GM12878 (cell line): ENCODE measurements around the gene ZNF688. TPM values are rescaled to one million over a fixed set of nuclear protein-coding genes. Genes with fewer than 3 reads are reported as not detected.

ENCODE experiments used
- ATAC-seq: fragments of 200-7000 bp; cut with Tn5 transposase; 3 replicates; pipeline ENCODE4 v1.9.1; 2020; ENCODE audit warnings: mild to moderate bottlenecking, moderate library complexity
- BruUV-seq: library from RNA; stranded (reverse); fragments of 400-500 nt; replicated peaks from 2 replicates; lab custom pipeline; 2021; lab: Mats Ljungman, UMichigan
- CTCF ChIA-PET: fragments of 300-600 bp; sonication (Branson Sonifier 250); formaldehyde crosslinking; extraction: SDS; loops from one replicate; lab custom pipeline; 2021; ENCODE audit warnings: inconsistent platforms; lab: Yijun Ruan, JAX
- POLR2A ChIA-PET: fragments of 350-600 bp; formaldehyde crosslinking; extraction: SDS; loops from one replicate; lab custom pipeline; 2021; ENCODE audit warnings: inconsistent platforms; lab: Charles Lee
- RAD21 ChIA-PET: fragments of 300-600 bp; sonication (Branson Sonifier 250); formaldehyde crosslinking; loops from one replicate; lab custom pipeline; 2023; ENCODE audit warnings: antibody characterized with exemption; ENCODE audit not compliant: unreplicated experiment; lab: Charles Lee
- SMC1A ChIA-PET: fragments of 300-600 bp; sonication (Branson Sonifier 250); formaldehyde crosslinking; loops from one replicate; lab custom pipeline; 2023; ENCODE audit not compliant: unreplicated experiment, uncharacterized antibody; lab: Charles Lee
- DNase-seq: peaks from one replicate; pipeline ENCODE4 v3.0.0-alpha.2; 2011; ENCODE audit warnings: low read depth, low spot score
- FAIRE-seq: peaks from 3 replicates; lab custom pipeline; 2011; peaks lifted over from hg19 to GRCh38; lab: Jason Lieb, UNC
- H2AFZ ChIP-seq: 2 replicates; pipeline ENCODE4 v1.6.0; 2011; ENCODE audit warnings: low read depth, low read length, control low read depth; ENCODE audit not compliant: control insufficient read depth
- H3K27ac ChIP-seq: 2 replicates; pipeline ENCODE4 v1.5.1; 2011; ENCODE audit warnings: control low read depth; ENCODE audit not compliant: control insufficient read depth, insufficient read depth
- H3K27me3 ChIP-seq, 2 experiments: replicated peaks in 1 of 2; 2 replicates each; pipeline versions ENCODE4 v1.6.0 to v1.6.1; 2011; ENCODE audit warnings: low read length in 1 of 2; ENCODE audit not compliant: control insufficient read depth in 2 of 2, insufficient read depth in 2 of 2
- H3K36me3 ChIP-seq, 2 experiments: 2 replicates each; pipeline ENCODE4 v1.5.1; 2011; ENCODE audit warnings: low read length in 1 of 2; ENCODE audit not compliant: control insufficient read depth in 2 of 2, insufficient read depth in 2 of 2
- H3K4me1 ChIP-seq: 2 replicates; pipeline ENCODE4 v1.6.1; 2011; ENCODE audit warnings: mild to moderate bottlenecking, low read length, moderate library complexity, mixed read lengths; ENCODE audit not compliant: control insufficient read depth, insufficient read depth
- H3K4me2 ChIP-seq: 2 replicates; pipeline ENCODE4 v1.6.0; 2011; ENCODE audit warnings: control low read depth; ENCODE audit not compliant: control insufficient read depth, insufficient read depth
- H3K4me3 ChIP-seq: fragments of 200-600 bp; sonication (generic); 2 replicates; pipeline ENCODE4 v1.5.1; 2016
- H3K79me2 ChIP-seq: 2 replicates; pipeline ENCODE4 v1.6.0; 2011; ENCODE audit warnings: low read length; ENCODE audit not compliant: control insufficient read depth, insufficient read depth
- H3K9ac ChIP-seq: 2 replicates; pipeline ENCODE4 v1.8.0; 2011; ENCODE audit warnings: low read length, control low read depth, mixed read lengths; ENCODE audit not compliant: control insufficient read depth, insufficient read depth
- H3K9me3 ChIP-seq: replicated peaks from 3 replicates; pipeline ENCODE4 v1.5.1; 2011; ENCODE audit warnings: mild to moderate bottlenecking, low read length; ENCODE audit not compliant: control insufficient read depth, insufficient read depth
- H4K20me1 ChIP-seq: 2 replicates; pipeline ENCODE4 v1.6.0; 2011; ENCODE audit not compliant: control insufficient read depth, insufficient read depth
- HCFC1 ChIP-seq: fragments of 150-350 bp; IDR thresholded peaks from 2 replicates; pipeline ENCODE4 v1.6.1; 2014; ENCODE audit warnings: low read length
- KLF5 ChIP-seq: fragments of 450-650 bp; IDR thresholded peaks from 2 replicates; pipeline ENCODE4 v1.6.1; 2014; ENCODE audit warnings: mild to moderate bottlenecking; ENCODE audit not compliant: partially characterized antibody
- MEF2A ChIP-seq: IDR thresholded peaks from 2 replicates; pipeline ENCODE4 v1.6.1; 2011; ENCODE audit warnings: low read depth, mild to moderate bottlenecking, low read length, moderate library complexity; ENCODE audit not compliant: insufficient read depth
- MYC ChIP-seq: IDR thresholded peaks from 2 replicates; pipeline ENCODE4 v1.6.1; 2011; ENCODE audit warnings: mild to moderate bottlenecking, low read length, moderate library complexity, inconsistent platforms; ENCODE audit not compliant: insufficient read depth, insufficient replicate concordance, insufficient read length, severe bottlenecking
- RB1 ChIP-seq: fragments of 450-650 bp; formaldehyde crosslinking; IDR thresholded peaks from 2 replicates; pipeline ENCODE4 v1.6.1; 2017; ENCODE audit warnings: mild to moderate bottlenecking, borderline replicate concordance
- RBBP5 ChIP-seq: fragments of 200-600 bp; sonication (generic); conservative IDR thresholded peaks from 2 replicates; pipeline ENCODE4 v1.6.1; 2016
- SP1 ChIP-seq: IDR thresholded peaks from one replicate; pipeline ENCODE4 v1.6.1; 2011; ENCODE audit warnings: low read depth, low read length
- TCF3 ChIP-seq: IDR thresholded peaks from 2 replicates; pipeline ENCODE4 v1.6.1; 2012; ENCODE audit warnings: low read depth, mild to moderate bottlenecking, low read length, borderline replicate concordance; ENCODE audit not compliant: insufficient read depth
- ZNF207 ChIP-seq: fragments of 450-650 bp; IDR thresholded peaks from 2 replicates; pipeline ENCODE4 v1.6.1; 2014; ENCODE audit warnings: antibody characterized with exemption, mild to moderate bottlenecking, borderline replicate concordance
- WGBS: methylation state at CpG from one replicate; pipeline ENCODE4 v1.1.6; 2016; ENCODE audit warnings: low lambda C conversion rate; ENCODE audit not compliant: insufficient replicate concordance, insufficient coverage; ENCODE audit errors: missing lambda C conversion rate; 5-methylcytosine and 5-hydroxymethylcytosine counted together
- in situ Hi-C: fragments of 300-500 bp; cut with MboI; formaldehyde crosslinking; loops from 9 replicates; pipeline ENCODE4 v1.14.3; 2018; ENCODE audit warnings: mixed read lengths
- intact Hi-C: fragments of 100-400 bp; cut with micrococcal nuclease; formaldehyde crosslinking; loops from one replicate; pipeline ENCODE4 v1.14.2; 2022; ENCODE audit not compliant: unreplicated experiment
- polyA plus RNA-seq, 11 experiments: library from polyadenylated mRNA; depleted of rRNA in 4 of 11; unstranded in 6 of 11; stranded (reverse) in 5 of 11; fragments of >200 nt; fragmentation: Nextera tagmentation in 4 of 11; fragmentation: Illumina TruSeq in 1 of 11; extraction: Ambion mirVana in 4 of 11; extraction: Trizol in 1 of 11; gene quantifications; 1 replicate in 1 of 11; 2 replicates in 10 of 11; pipeline versions ENCODE4 v1.2.1 to v1.2.3, GENCODE V29; 2011 to 2016; ENCODE audit warnings: inconsistent platforms in 2 of 11, missing spikeins in 2 of 11, low read depth in 1 of 11
- total RNA-seq, 4 experiments: library from RNA; depleted of rRNA in 3 of 4; stranded (reverse); fragments of >200 nt in 3 of 4; fragmentation: Illumina TruSeq in 1 of 4; extraction: Trizol in 1 of 4; gene quantifications; 2 replicates each; pipeline versions ENCODE4 v1.2.1 to v1.2.3, GENCODE V29; 2013 to 2021
- TF ChIP-seq, protein P1 (sequence below), 3 experiments: IDR thresholded peaks in 2 of 3; conservative IDR thresholded peaks in 1 of 3; 2 replicates each; pipeline ENCODE4 v1.5.1; 2011; ENCODE audit warnings: low read depth in 3 of 3, low read length in 3 of 3, mild to moderate bottlenecking in 3 of 3, control low read depth in 2 of 3, moderate library complexity in 2 of 3, inconsistent platforms in 1 of 3, mixed read lengths in 1 of 3; ENCODE audit not compliant: control insufficient read depth in 2 of 3, insufficient read depth in 1 of 3; ENCODE audit errors: extremely low read depth in 1 of 3

Gene ZNF688
- total and polyA plus RNA-seq, 10 of the 15 experiments (the other 5 are each of a cell fraction or from before 2014, with no cell fraction given): 0.14 to 17.4 (median 10.6) TPM

DNA sequence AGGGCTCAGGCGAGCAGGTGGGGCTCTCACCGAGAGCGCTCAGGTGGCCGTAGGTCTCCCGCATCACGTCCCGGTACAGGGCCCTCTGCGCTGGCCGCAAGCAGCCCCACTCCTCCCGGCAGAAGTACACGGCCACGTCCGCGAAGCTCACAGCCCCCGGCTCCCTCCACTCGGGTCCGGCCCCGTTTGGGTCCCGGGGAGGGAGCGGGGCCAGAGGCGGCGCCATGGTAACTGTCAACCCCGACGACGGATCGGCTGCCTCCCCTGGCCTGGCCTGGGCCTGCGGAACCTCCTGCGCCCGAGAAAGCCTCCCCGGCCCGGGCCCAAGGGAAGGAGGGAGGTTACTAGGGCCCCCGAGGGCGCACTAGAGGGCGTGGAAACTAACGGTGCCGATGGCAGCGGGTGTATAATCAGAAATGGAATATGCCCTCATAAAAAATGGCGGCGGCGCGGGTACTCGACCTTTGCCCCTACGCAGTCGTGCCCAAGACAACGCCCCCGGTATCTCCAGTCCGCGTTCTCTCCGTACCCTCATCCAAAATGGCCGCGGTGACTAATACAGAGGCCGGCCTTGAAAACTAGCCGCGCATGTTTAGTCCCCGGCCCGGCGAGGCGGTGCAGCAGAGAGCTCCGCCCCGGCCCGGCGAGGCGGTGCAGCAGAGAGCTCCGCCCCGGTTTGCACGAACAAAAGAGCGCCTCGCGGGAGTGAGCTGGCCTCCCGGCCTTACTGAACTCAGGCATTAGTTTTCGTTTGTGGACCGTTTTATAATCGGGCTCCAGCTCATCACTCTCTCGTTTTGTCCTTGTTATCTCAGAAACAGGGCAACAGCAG lies 13.3 kb downstream of the ZNF688 start, which contains the start of gene ZNF764 (continued):
- peak; percentile 72; the same call in 1 of the 2 replicates for TF ChIP-seq RB1
- TF ChIP-seq SP1: peak; percentile 48
- peak; percentile 61 for TF ChIP-seq KLF5
- TF ChIP-seq MEF2A: 0 out of 2 replicates have a peak, but pooled peaks have one; percentile 52
- peak; percentile 84 for TF ChIP-seq HCFC1
- TF ChIP-seq ZNF207: 0 out of 2 replicates have a peak, but pooled peaks have one; percentile 67
- TF ChIP-seq RBBP5: no peak
- TF ChIP-seq, all 136 proteins: peak for 49

DNA sequence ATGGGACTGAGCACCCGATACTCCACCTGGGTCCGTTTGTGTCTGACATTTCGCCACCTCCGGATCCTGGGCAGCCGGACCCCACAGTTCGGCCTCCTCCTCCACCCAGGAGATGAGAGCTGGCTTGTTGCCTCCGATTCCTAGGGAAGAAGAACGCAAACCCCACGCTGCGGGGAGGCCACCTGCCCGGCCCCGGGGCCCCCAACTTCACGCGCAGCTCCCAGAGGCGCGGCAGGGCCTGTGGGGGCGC lies 13.9 kb downstream of the ZNF688 start:
- H3K4me3 ChIP-seq: peak overlapping the region; percentile 87
- TF ChIP-seq TCF3 (0 out of 2 replicates have a peak, but pooled peaks have one; percentile 21), MYC (no peak)
- TF ChIP-seq, protein P1, sequence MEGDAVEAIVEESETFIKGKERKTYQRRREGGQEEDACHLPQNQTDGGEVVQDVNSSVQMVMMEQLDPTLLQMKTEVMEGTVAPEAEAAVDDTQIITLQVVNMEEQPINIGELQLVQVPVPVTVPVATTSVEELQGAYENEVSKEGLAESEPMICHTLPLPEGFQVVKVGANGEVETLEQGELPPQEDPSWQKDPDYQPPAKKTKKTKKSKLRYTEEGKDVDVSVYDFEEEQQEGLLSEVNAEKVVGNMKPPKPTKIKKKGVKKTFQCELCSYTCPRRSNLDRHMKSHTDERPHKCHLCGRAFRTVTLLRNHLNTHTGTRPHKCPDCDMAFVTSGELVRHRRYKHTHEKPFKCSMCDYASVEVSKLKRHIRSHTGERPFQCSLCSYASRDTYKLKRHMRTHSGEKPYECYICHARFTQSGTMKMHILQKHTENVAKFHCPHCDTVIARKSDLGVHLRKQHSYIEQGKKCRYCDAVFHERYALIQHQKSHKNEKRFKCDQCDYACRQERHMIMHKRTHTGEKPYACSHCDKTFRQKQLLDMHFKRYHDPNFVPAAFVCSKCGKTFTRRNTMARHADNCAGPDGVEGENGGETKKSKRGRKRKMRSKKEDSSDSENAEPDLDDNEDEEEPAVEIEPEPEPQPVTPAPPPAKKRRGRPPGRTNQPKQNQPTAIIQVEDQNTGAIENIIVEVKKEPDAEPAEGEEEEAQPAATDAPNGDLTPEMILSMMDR (IDR thresholded peaks at IDR 0.05 in 2 of 3, conservative IDR thresholded peaks at IDR 0.05 in 1 of 3; ENCODE audit: control insufficient read depth in 2 of 3, extremely low read depth in 1 of 3, insufficient read depth in 1 of 3, low read depth in 3 of 3, low read length in 3 of 3): 0 out of 6 replicates have a peak, but pooled peaks of 1 of the 3 experiments have one; percentile 4
- H3K9ac ChIP-seq: peak overlapping the region; percentile 86
- H3K4me1 ChIP-seq: no peaks in the 10 kb centered on the region
- peaks cover 11% of the 10 kb centered on the region for H3K79me2 ChIP-seq
- ChIA-PET POLR2A (interaction anchor here (0.6 to 5.9 kb wide), 17 partner anchors 8 to 329 kb away, joined by 3 to 109 read pairs (median 3); partner anchors contain the start of genes ZNF688, ZNF747 and ZNF785), CTCF (interaction anchor here (0.6 to 3.6 kb wide), 10 partner anchors 11 to 708 kb away, joined by 3 to 59 read pairs (median 10); partner anchors contain the start of genes DCTPP1 and ZNF747), RAD21 (interaction anchor here (0.7 to 4.3 kb wide), 16 partner anchors 8 to 128 kb away, joined by 3 to 99 read pairs (median 7); partner anchors contain the start of genes DCTPP1, ZNF688, ZNF747 and ZNF785), SMC1A (interaction anchor here (1.0 to 2.8 kb wide), 10 partner anchors 8 to 127 kb away, joined by 3 to 47 read pairs (median 6); partner anchors contain the start of genes DCTPP1, ITGAL and ZNF747)
- no peaks in the 10 kb centered on the region for H3K27me3 ChIP-seq
- DNase-seq (no peak), ATAC-seq (peak; percentile 9), FAIRE-seq (no peak)
- BruUV-seq: no TSS peak
- in situ Hi-C loops: no loop called here
- peaks cover 5 to 10% of the 10 kb centered on the region in 2 experiments; a peak in 3 of 4 replicates for H3K36me3 ChIP-seq
- H3K27ac ChIP-seq: peak overlapping the region; percentile 85
- H3K9me3 ChIP-seq: no peaks in the 10 kb centered on the region
- H4K20me1 ChIP-seq: no peaks in the 10 kb centered on the region
- WGBS: 1% methylated on average over 17 of the region's 17 CpGs
- H2AFZ ChIP-seq: peak overlapping the region; percentile 85
- intact Hi-C loops: no loop called here
- peak overlapping the region; percentile 17 for H3K4me2 ChIP-seq
